IMR-90 (cell line): ENCODE measurements around the gene STAB1. TPM values are rescaled to one million over a fixed set of nuclear protein-coding genes. Genes with fewer than 3 reads are reported as not detected.

Experiments
- ATAC-seq: fragments of 200-7000 bp; cut with Tn5 transposase; 2 replicates; pipeline ENCODE4 v1.9.1; 2020; ENCODE audit warnings: low read depth, mild to moderate bottlenecking, moderate library complexity
- BruUV-seq: library from RNA; stranded (reverse); fragments of 400-500 nt; replicated peaks from 2 replicates; lab custom pipeline; 2021; lab: Mats Ljungman, UMichigan
- CTCF ChIA-PET: fragments of 300-600 bp; formaldehyde crosslinking; extraction: SDS; loops from one replicate; lab custom pipeline; 2021; ENCODE audit warnings: antibody characterized with exemption; lab: Yijun Ruan, JAX
- POLR2A ChIA-PET: fragments of 300-600 bp; sonication (Branson Sonifier 250); formaldehyde crosslinking; loops from one replicate; lab custom pipeline; 2022; ENCODE audit warnings: antibody characterized with exemption; ENCODE audit not compliant: unreplicated experiment; lab: Charles Lee
- DNase-seq: peaks from one replicate; pipeline ENCODE4 v3.0.0; 2013
- H2AFZ ChIP-seq: replicated peaks from 2 replicates; pipeline ENCODE3; 2013; ENCODE audit warnings: low read length, mild to moderate bottlenecking; ENCODE audit not compliant: poor library complexity
- H2AK5ac ChIP-seq: 2 replicates; pipeline ENCODE4 v1.6.1; 2013; ENCODE audit warnings: low read depth, low read length, inconsistent platforms
- H2AK9ac ChIP-seq: replicated peaks from 2 replicates; pipeline ENCODE3; 2013; ENCODE audit warnings: mild to moderate bottlenecking, low read depth, low read length, moderate library complexity; ENCODE audit not compliant: poor library complexity
- H2BK120ac ChIP-seq: 2 replicates; pipeline ENCODE4 v1.6.1; 2013; ENCODE audit warnings: low read depth, low read length, inconsistent platforms
- H2BK15ac ChIP-seq: 3 replicates; pipeline ENCODE4 v1.6.1; 2013; ENCODE audit warnings: low read depth, low read length, inconsistent platforms
- H2BK20ac ChIP-seq: 2 replicates; pipeline ENCODE4 v1.6.1; 2013; ENCODE audit warnings: low read depth, mild to moderate bottlenecking, inconsistent platforms, low read length, moderate library complexity
- H2BK5ac ChIP-seq: 2 replicates; pipeline ENCODE4 v1.6.1; 2013; ENCODE audit warnings: mild to moderate bottlenecking, low read depth, low read length, inconsistent platforms; ENCODE audit not compliant: poor library complexity, severe bottlenecking
- H3K14ac ChIP-seq: replicated peaks from 2 replicates; pipeline ENCODE4 v1.6.1; 2013; ENCODE audit warnings: low read depth, low read length, inconsistent platforms
- H3K18ac ChIP-seq: 2 replicates; pipeline ENCODE4 v1.6.1; 2013; ENCODE audit warnings: low read depth, low read length, control low read depth
- H3K23ac ChIP-seq: 2 replicates; pipeline ENCODE4 v1.6.1; 2013; ENCODE audit warnings: low read depth, low read length, inconsistent platforms
- H3K27ac ChIP-seq: 2 replicates; pipeline ENCODE4 v1.5.1; 2013; ENCODE audit warnings: mild to moderate bottlenecking, control low read depth, low read length; ENCODE audit not compliant: insufficient read depth
- H3K27me3 ChIP-seq: 2 replicates; pipeline ENCODE4 v1.6.1; 2013; ENCODE audit warnings: low read length; ENCODE audit not compliant: control insufficient read depth, insufficient read depth
- H3K36me3 ChIP-seq: 2 replicates; pipeline ENCODE4 v1.6.1; 2013; ENCODE audit warnings: low read length, mixed read lengths; ENCODE audit not compliant: control insufficient read depth, insufficient read depth
- H3K4ac ChIP-seq: 2 replicates; pipeline ENCODE4 v1.6.1; 2013; ENCODE audit warnings: low read depth, low read length, inconsistent platforms
- H3K4me1 ChIP-seq: 2 replicates; pipeline ENCODE4 v1.6.1; 2013; ENCODE audit warnings: low read length, mixed read lengths; ENCODE audit not compliant: control insufficient read depth, insufficient read depth
- H3K4me2 ChIP-seq: 2 replicates; pipeline ENCODE4 v1.6.1; 2013; ENCODE audit warnings: low read depth, mild to moderate bottlenecking, control low read depth, low read length, moderate library complexity
- H3K4me3 ChIP-seq: 2 replicates; pipeline ENCODE4 v1.5.1; 2013; ENCODE audit warnings: low read depth, mild to moderate bottlenecking, control low read depth, low read length, moderate library complexity; ENCODE audit not compliant: insufficient read depth
- H3K56ac ChIP-seq: 2 replicates; pipeline ENCODE4 v1.6.1; 2013; ENCODE audit warnings: low read length, inconsistent platforms; ENCODE audit not compliant: insufficient read depth; ENCODE audit errors: extremely low read depth
- H3K79me1 ChIP-seq, 2 experiments: 2 replicates each; pipeline ENCODE4 v1.6.1; 2013; ENCODE audit warnings: low read length in 2 of 2, inconsistent platforms in 1 of 2, low read depth in 1 of 2
- H3K9ac ChIP-seq: 2 replicates; pipeline ENCODE4 v1.6.1; 2013; ENCODE audit warnings: low read depth, low read length, control low read depth
- H3K9me1 ChIP-seq: 2 replicates; pipeline ENCODE4 v1.6.1; 2013; ENCODE audit warnings: low read length, inconsistent platforms; ENCODE audit not compliant: insufficient read depth
- H3K9me3 ChIP-seq: 2 replicates; pipeline ENCODE4 v1.6.1; 2013; ENCODE audit warnings: low read length; ENCODE audit not compliant: control insufficient read depth, insufficient read depth
- H4K20me1 ChIP-seq: 2 replicates; pipeline ENCODE4 v1.6.1; 2013; ENCODE audit warnings: low read length, inconsistent platforms; ENCODE audit not compliant: insufficient read depth
- H4K5ac ChIP-seq: 2 replicates; pipeline ENCODE4 v1.6.1; 2013; ENCODE audit warnings: mild to moderate bottlenecking, low read depth, low read length, control low read depth
- H4K8ac ChIP-seq, 2 experiments: 2 replicates each; pipeline ENCODE4 v1.6.1; 2013; ENCODE audit warnings: low read depth in 2 of 2, low read length in 2 of 2, control low read depth in 1 of 2, inconsistent platforms in 1 of 2
- H4K91ac ChIP-seq: 2 replicates; pipeline ENCODE4 v1.6.1; 2013; ENCODE audit warnings: low read depth, low read length, inconsistent platforms; ENCODE audit not compliant: insufficient read depth
- BHLHE40 ChIP-seq: fragments of 150-350 bp; IDR thresholded peaks from 2 replicates; pipeline ENCODE4 v1.6.1; 2016; ENCODE audit warnings: mild to moderate bottlenecking, low read depth, low read length
- CEBPB ChIP-seq: IDR thresholded peaks from 2 replicates; pipeline ENCODE4 v1.6.1; 2012; ENCODE audit warnings: low read depth, low read length, improper control_type of control experiment
- CHD1 ChIP-seq: IDR thresholded peaks from 2 replicates; pipeline ENCODE4 v1.6.1; 2012; ENCODE audit warnings: low read depth, low read length, improper control_type of control experiment
- FOS ChIP-seq: fragments of 150-350 bp; IDR thresholded peaks from 2 replicates; pipeline ENCODE4 v1.6.1; 2016; ENCODE audit warnings: low read depth, low read length
- MAFK ChIP-seq: IDR thresholded peaks from 2 replicates; pipeline ENCODE4 v1.6.1; 2012; ENCODE audit warnings: low read depth, low read length, improper control_type of control experiment
- MAZ ChIP-seq: IDR thresholded peaks from 2 replicates; pipeline ENCODE4 v1.6.1; 2012; ENCODE audit warnings: low read depth, mild to moderate bottlenecking, low read length, improper control_type of control experiment, moderate library complexity, borderline replicate concordance
- MXI1 ChIP-seq: IDR thresholded peaks from 2 replicates; pipeline ENCODE4 v1.6.1; 2012; ENCODE audit warnings: low read depth, mild to moderate bottlenecking, low read length, moderate library complexity, borderline replicate concordance
- NFE2L2 ChIP-seq: fragments of 150-350 bp; IDR thresholded peaks from 2 replicates; pipeline ENCODE4 v1.6.1; 2016; ENCODE audit warnings: low read depth, mild to moderate bottlenecking, low read length
- POLR2A ChIP-seq: IDR thresholded peaks from 2 replicates; pipeline ENCODE4 v1.6.1; 2012; ENCODE audit warnings: mild to moderate bottlenecking, low read depth, low read length
- RAD21 ChIP-seq: IDR thresholded peaks from 2 replicates; pipeline ENCODE4 v1.6.1; 2012; ENCODE audit warnings: low read length, improper control_type of control experiment
- RCOR1 ChIP-seq: IDR thresholded peaks from 2 replicates; pipeline ENCODE4 v1.6.1; 2012; ENCODE audit warnings: mild to moderate bottlenecking, low read length, improper control_type of control experiment; ENCODE audit not compliant: insufficient replicate concordance
- RFX5 ChIP-seq: IDR thresholded peaks from 2 replicates; pipeline ENCODE4 v1.8.0; 2012; ENCODE audit warnings: low read depth, mild to moderate bottlenecking, low read length, moderate library complexity
- SMC3 ChIP-seq: fragments of 150-350 bp; IDR thresholded peaks from 2 replicates; pipeline ENCODE4 v1.6.1; 2016; ENCODE audit warnings: low read depth, mild to moderate bottlenecking, antibody characterized with exemption, low read length, moderate library complexity
- WGBS, 2 experiments: methylation state at CpG; one replicate each; pipeline versions ENCODE4 v1.1.5 to v1.1.7; 2013; ENCODE audit warnings: missing lambda C conversion rate in 2 of 2; ENCODE audit not compliant: insufficient read length in 1 of 2; ENCODE audit errors: extremely low coverage in 2 of 2; 5-methylcytosine and 5-hydroxymethylcytosine counted together
- dilution Hi-C: fragments of 300-500 bp; cut with HindIII; formaldehyde crosslinking; loops from one replicate; pipeline ENCODE4 v1.14.3; 2018; ENCODE audit warnings: low sequenced_read_pairs; ENCODE audit not compliant: unreplicated experiment
- in situ Hi-C: fragments of 300-500 bp; cut with MboI; formaldehyde crosslinking; loops from 3 replicates; pipeline ENCODE4 v1.14.3; 2019; ENCODE audit warnings: low sequenced_read_pairs, inconsistent platforms, mixed read lengths
- intact Hi-C: fragments of 100-400 bp; cut with micrococcal nuclease; formaldehyde crosslinking; loops from 2 replicates; pipeline ENCODE4 v1.10.0; 2022
- polyA plus RNA-seq, 3 experiments: library from polyadenylated mRNA; depleted of rRNA; stranded (reverse); fragments of >200 nt; gene quantifications; 2 replicates each; pipeline ENCODE4 v1.2.3, GENCODE V29; 2012; ENCODE audit warnings: low replicate concordance in 1 of 3
- total RNA-seq: library from RNA; depleted of rRNA; stranded (reverse); fragments of >200 nt; gene quantifications from 2 replicates; pipeline ENCODE4 v1.2.3, GENCODE V29; 2012
- TF ChIP-seq, protein P1 (sequence below): fragments of 150-350 bp; IDR thresholded peaks from 2 replicates; pipeline ENCODE4 v1.6.1; 2017; ENCODE audit warnings: mild to moderate bottlenecking, antibody characterized with exemption, low read length, low read depth
- TF ChIP-seq, protein P2 (sequence below): fragments of 150-350 bp; IDR thresholded peaks from 2 replicates; pipeline ENCODE4 v1.6.1; 2016; ENCODE audit warnings: low read depth, mild to moderate bottlenecking, low read length, moderate library complexity, borderline replicate concordance
- TF ChIP-seq, protein P3 (sequence below): conservative IDR thresholded peaks from 2 replicates; pipeline ENCODE4 v1.5.1; 2012; ENCODE audit warnings: mild to moderate bottlenecking, low read depth, low read length, improper control_type of control experiment

The STAB1 gene
- total and polyA plus RNA-seq, 2 of the 4 experiments (the other 2 are of a cell fraction) = not detected

DNA sequence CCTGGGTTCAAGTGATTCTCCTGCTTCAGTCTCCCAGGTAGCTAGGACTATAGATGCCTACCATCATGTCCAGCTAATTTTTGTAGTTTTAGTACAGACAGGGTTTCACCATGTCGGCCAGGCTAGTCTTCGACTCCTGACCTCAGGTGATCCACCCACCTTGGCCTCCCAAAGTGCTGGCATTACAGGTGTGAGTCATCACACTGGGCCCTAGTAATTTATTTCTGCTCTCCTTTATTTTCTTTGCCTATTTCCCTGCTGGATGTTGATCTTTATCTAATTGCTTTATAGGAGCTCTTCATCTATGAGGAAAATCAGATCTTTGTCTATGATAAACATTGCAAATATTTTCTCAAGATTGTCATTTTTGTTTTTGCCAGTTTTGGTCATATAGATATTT is 72.9 kb downstream of the STAB1 start:
- no peak overlapping the region for H4K91ac ChIP-seq
- H3K4me3 ChIP-seq = no peak overlapping the region
- no peak for ATAC-seq
- no peak overlapping the region for H3K18ac ChIP-seq
- no peak overlapping the region for H2BK15ac ChIP-seq
- no peak overlapping the region for H3K14ac ChIP-seq
- no peaks in the 10 kb centered on the region for H4K20me1 ChIP-seq
- no peak overlapping the region for H2AFZ ChIP-seq
- POLR2A ChIA-PET = no interaction called here
- peaks cover 3 to 18% of the 10 kb centered on the region in 2 experiments; a peak in 3 of 4 replicates for H3K79me1 ChIP-seq
- no peak overlapping the region for H3K9ac ChIP-seq
- no peak overlapping the region for H2AK5ac ChIP-seq
- H4K8ac ChIP-seq = no peak overlapping the region
- no peak overlapping the region for H3K4me2 ChIP-seq
- TF ChIP-seq MAZ (no peak), BHLHE40 (no peak), RAD21 (no peak), MXI1 (no peak), CEBPB (no peak), CHD1 (no peak), POLR2A (no peak), FOS (no peak), MAFK (no peak), RFX5 (no peak), NFE2L2 (no peak), SMC3 (no peak), RCOR1 (no peak)
- TF ChIP-seq, protein P1, sequence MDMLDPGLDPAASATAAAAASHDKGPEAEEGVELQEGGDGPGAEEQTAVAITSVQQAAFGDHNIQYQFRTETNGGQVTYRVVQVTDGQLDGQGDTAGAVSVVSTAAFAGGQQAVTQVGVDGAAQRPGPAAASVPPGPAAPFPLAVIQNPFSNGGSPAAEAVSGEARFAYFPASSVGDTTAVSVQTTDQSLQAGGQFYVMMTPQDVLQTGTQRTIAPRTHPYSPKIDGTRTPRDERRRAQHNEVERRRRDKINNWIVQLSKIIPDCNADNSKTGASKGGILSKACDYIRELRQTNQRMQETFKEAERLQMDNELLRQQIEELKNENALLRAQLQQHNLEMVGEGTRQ = no peak
- TF ChIP-seq, protein P2, sequence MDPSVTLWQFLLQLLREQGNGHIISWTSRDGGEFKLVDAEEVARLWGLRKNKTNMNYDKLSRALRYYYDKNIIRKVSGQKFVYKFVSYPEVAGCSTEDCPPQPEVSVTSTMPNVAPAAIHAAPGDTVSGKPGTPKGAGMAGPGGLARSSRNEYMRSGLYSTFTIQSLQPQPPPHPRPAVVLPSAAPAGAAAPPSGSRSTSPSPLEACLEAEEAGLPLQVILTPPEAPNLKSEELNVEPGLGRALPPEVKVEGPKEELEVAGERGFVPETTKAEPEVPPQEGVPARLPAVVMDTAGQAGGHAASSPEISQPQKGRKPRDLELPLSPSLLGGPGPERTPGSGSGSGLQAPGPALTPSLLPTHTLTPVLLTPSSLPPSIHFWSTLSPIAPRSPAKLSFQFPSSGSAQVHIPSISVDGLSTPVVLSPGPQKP = no peak
- TF ChIP-seq, protein P3, sequence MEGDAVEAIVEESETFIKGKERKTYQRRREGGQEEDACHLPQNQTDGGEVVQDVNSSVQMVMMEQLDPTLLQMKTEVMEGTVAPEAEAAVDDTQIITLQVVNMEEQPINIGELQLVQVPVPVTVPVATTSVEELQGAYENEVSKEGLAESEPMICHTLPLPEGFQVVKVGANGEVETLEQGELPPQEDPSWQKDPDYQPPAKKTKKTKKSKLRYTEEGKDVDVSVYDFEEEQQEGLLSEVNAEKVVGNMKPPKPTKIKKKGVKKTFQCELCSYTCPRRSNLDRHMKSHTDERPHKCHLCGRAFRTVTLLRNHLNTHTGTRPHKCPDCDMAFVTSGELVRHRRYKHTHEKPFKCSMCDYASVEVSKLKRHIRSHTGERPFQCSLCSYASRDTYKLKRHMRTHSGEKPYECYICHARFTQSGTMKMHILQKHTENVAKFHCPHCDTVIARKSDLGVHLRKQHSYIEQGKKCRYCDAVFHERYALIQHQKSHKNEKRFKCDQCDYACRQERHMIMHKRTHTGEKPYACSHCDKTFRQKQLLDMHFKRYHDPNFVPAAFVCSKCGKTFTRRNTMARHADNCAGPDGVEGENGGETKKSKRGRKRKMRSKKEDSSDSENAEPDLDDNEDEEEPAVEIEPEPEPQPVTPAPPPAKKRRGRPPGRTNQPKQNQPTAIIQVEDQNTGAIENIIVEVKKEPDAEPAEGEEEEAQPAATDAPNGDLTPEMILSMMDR = no peak
- no peaks in the 10 kb centered on the region for H3K9me3 ChIP-seq
- intact Hi-C loops = no loop called here
- H3K4ac ChIP-seq = no peak overlapping the region
- in situ Hi-C loops = no loop called here
- 92% methylated on average over 2 of the region's 2 CpGs; no CpG with 5 or more reads in 1 of the 2 experiments for WGBS, 2 experiments
- H2AK9ac ChIP-seq = no peak overlapping the region
- H3K36me3 ChIP-seq = peaks cover 9% of the 10 kb centered on the region
- no peak overlapping the region for H3K23ac ChIP-seq
- dilution Hi-C loops = no loop called here
- H3K56ac ChIP-seq = no peak overlapping the region
- no peaks in the 10 kb centered on the region; the same call in 1 of the 2 replicates for H3K9me1 ChIP-seq
- CTCF ChIA-PET = interaction anchor here (0.8 kb wide), 1 partner anchor 9 kb away, joined by 3 read pairs; no protein-coding TSS in a partner anchor
- H2BK120ac ChIP-seq = no peak overlapping the region
- H2BK20ac ChIP-seq = no peak overlapping the region
- no peak overlapping the region for H3K27ac ChIP-seq
- H3K4me1 ChIP-seq = peaks cover 4% of the 10 kb centered on the region
- no peak overlapping the region for H4K5ac ChIP-seq
- no peak for DNase-seq
- H2BK5ac ChIP-seq = no peak overlapping the region
- no peaks in the 10 kb centered on the region for H3K27me3 ChIP-seq
- no TSS peak for BruUV-seq
